K562 (cell line): ENCODE results near the gene E2F2. TPM values are rescaled to one million over a fixed set of nuclear protein-coding genes. Genes with fewer than 3 reads are reported as not detected.

Experiments
- ATF4 ChIP-seq: fragments of 450-650 bp; formaldehyde crosslinking; IDR thresholded peaks from 2 replicates; pipeline ENCODE4 v1.4.0; 2022; ENCODE audit warnings: mild to moderate bottlenecking, moderate library complexity
- CBFA2T3 ChIP-seq: fragments of 450-650 bp; IDR thresholded peaks from 2 replicates; pipeline ENCODE4 v1.6.1; 2017
- CREB5 ChIP-seq: fragments of 250-450 bp; sonication (Bioruptor Pico); IDR thresholded peaks from 2 replicates; pipeline ENCODE4 v1.5.0; 2020; ENCODE audit warnings: mild to moderate bottlenecking
- DACH1 ChIP-seq: fragments of 450-650 bp; IDR thresholded peaks from 2 replicates; pipeline ENCODE4 v1.6.1; 2018; ENCODE audit not compliant: partially characterized antibody
- ETS2 ChIP-seq: IDR thresholded peaks from 2 replicates; pipeline ENCODE4 v1.6.1; 2016; ENCODE audit warnings: borderline replicate concordance, missing genetic modification characterization, mild to moderate bottlenecking, moderate library complexity, missing compliant biosample characterization; ENCODE audit not compliant: poor library complexity, severe bottlenecking
- HDGF ChIP-seq: fragments of 450-650 bp; IDR thresholded peaks from 2 replicates; pipeline ENCODE4 v1.6.1; 2016
- POLR2AphosphoS2 ChIP-seq: IDR thresholded peaks from 2 replicates; pipeline ENCODE4 v1.6.1; 2012; ENCODE audit warnings: low read length, improper control_type of control experiment
- SAFB ChIP-seq: fragments of 200-400 bp; formaldehyde crosslinking; IDR thresholded peaks from 2 replicates; pipeline ENCODE4 v1.6.1; 2017; ENCODE audit warnings: low read depth, low read length, borderline replicate concordance
- SNRNP70 ChIP-seq: fragments of 200-400 bp; formaldehyde crosslinking; optimal IDR thresholded peaks from 2 replicates; pipeline ENCODE3; 2017; ENCODE audit warnings: low read depth, low read length
- ZBTB34 ChIP-seq: fragments of 250-450 bp; sonication (Bioruptor Pico); IDR thresholded peaks from 2 replicates; pipeline ENCODE4 v1.8.0; 2021; ENCODE audit warnings: mild to moderate bottlenecking, moderate library complexity
- ZBTB9 ChIP-seq: fragments of 450-650 bp; formaldehyde crosslinking; IDR thresholded peaks from 2 replicates; pipeline ENCODE4 v1.4.0; 2020; ENCODE audit warnings: mild to moderate bottlenecking, moderate library complexity
- ZNF232 ChIP-seq: sonication (generic); formaldehyde crosslinking; IDR thresholded peaks from 2 replicates; pipeline ENCODE4 v1.8.0; 2022; ENCODE audit warnings: mild to moderate bottlenecking, missing genetic modification reagents
- ZNF324 ChIP-seq: fragments of 250-450 bp; sonication (Bioruptor Pico); IDR thresholded peaks from 2 replicates; pipeline ENCODE4 v1.4.0; 2020; ENCODE audit warnings: mild to moderate bottlenecking
- polyA plus RNA-seq, 8 experiments: library from polyadenylated mRNA; depleted of rRNA in 4 of 8; stranded (reverse) in 5 of 8; unstranded in 3 of 8; fragments of >200 nt; fragmentation: Nextera tagmentation in 2 of 8; fragmentation: Illumina TruSeq in 1 of 8; extraction: Ambion mirVana in 2 of 8; extraction: Trizol in 1 of 8; gene quantifications; 2 replicates each; pipeline versions ENCODE4 v1.2.1 to v1.2.3, GENCODE V29; 2011 to 2014; ENCODE audit warnings: inconsistent platforms in 1 of 8, missing spikeins in 1 of 8
- total RNA-seq, 7 experiments: library from RNA; depleted of rRNA in 6 of 7; stranded (reverse); fragments of >200 nt in 6 of 7; fragmentation: Illumina TruSeq in 2 of 7; extraction: Trizol in 2 of 7; gene quantifications; 2 replicates each; pipeline versions ENCODE4 v1.2.1 to v1.2.3, GENCODE V29; 2011 to 2021; ENCODE audit warnings: low replicate concordance in 1 of 7

The E2F2 gene
- total and polyA plus RNA-seq, 9 of the 15 experiments (the other 6 are each of a cell fraction or from before 2014, with no cell fraction given): 3.1 to 25.3 (median 11.4) TPM

GRCh38 chr1:23478896-23479665 lies 52.0 kb downstream of the E2F2 start (continued):
- no peak for TF ChIP-seq CREB5 (CRISPR knock-in tag)
- no peak for TF ChIP-seq ETS2 (tag)
- TF ChIP-seq CBFA2T3: peak; percentile 20; the same call in 1 of the 2 replicates
- TF ChIP-seq ATF4: peak; percentile 74; the same call in 1 of the 2 replicates
- TF ChIP-seq ZBTB9 (CRISPR knock-in tag): no peak
- no peak for TF ChIP-seq ZNF232 (CRISPR knock-in tag)
- no peak for TF ChIP-seq HDGF
- no peak for TF ChIP-seq DACH1
- TF ChIP-seq SNRNP70: no peak
- no peak for TF ChIP-seq SAFB
- no peak for TF ChIP-seq ZBTB34
- no peak for TF ChIP-seq ZNF324 (CRISPR knock-in tag)
- TF ChIP-seq POLR2AphosphoS2: no peak
